Measurements from ENCODE around the gene MED12L. TPM values are rescaled to one million over a fixed set of nuclear protein-coding genes. Genes with fewer than 3 reads are reported as not detected.

Gene MED12L
- total RNA-seq, 1 experiment from 2014 or later: 6.4 TPM

DNA sequence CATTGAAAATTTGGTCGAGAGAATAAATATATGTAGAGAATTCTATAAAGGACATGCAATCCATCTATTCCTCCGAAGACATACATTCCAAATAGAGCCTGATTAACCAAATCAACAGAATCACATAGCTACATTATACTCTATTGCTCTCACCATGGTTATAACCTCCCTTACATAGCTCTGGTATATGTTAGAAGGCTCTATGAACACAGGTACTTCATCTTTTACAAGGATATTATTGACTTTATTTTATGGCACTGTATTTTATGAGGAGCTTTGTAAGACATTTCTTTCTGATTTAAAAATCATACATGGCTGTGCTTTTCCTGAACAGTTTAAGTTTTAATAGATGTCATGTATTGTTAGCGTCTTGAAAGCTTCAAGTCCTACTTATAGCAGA lies 370.6 kb downstream of the MED12L start:
- H3K79me2 ChIP-seq (ENCODE audit: insufficient read depth, low read length): no peaks in the 10 kb centered on the region
- CTCF ChIA-PET: no interaction called here
- no peaks in the 10 kb centered on the region for H4K20me1 ChIP-seq (ENCODE audit: insufficient read depth)
- ATAC-seq (no peak), DNase-seq (ENCODE audit: low read depth, low spot score) (no peak)
- H3K9me2 ChIP-seq (ENCODE audit: insufficient read depth): no peaks in the 10 kb centered on the region
- no peaks in the 10 kb centered on the region for H3K4me1 ChIP-seq (ENCODE audit: control insufficient read depth in 1 of 2, insufficient read depth in 2 of 2, low read length in 2 of 2)
- H3K27me3 ChIP-seq (ENCODE audit: insufficient read depth, low read length): no peaks in the 10 kb centered on the region
- H3K9ac ChIP-seq (ENCODE audit: low read length): no peak overlapping the region
- RAD21 ChIA-PET (ENCODE audit: low non-redundant PET in 1 of 2, low total read pairs in 2 of 2, uncharacterized antibody in 2 of 2, unreplicated experiment in 2 of 2): no interaction called here
- POLR2A ChIA-PET: no interaction called here
- H3K36me3 ChIP-seq (ENCODE audit: control insufficient read depth in 1 of 2, insufficient read depth in 2 of 2, low read length in 2 of 2): no peaks in the 10 kb centered on the region
- no TSS peak for BruUV-seq (replicated peaks)
- no peak overlapping the region for H3K27ac ChIP-seq (ENCODE audit: low read depth, low read length)
- no peaks in the 10 kb centered on the region for H3K9me3 ChIP-seq (ENCODE audit: control insufficient read depth in 1 of 2, insufficient read depth in 1 of 2, low read depth in 1 of 2, low read length in 2 of 2)
- TF ChIP-seq CBX3 (IDR thresholded peaks at IDR 0.05; ENCODE audit: low read depth) (no peak), FOSL1 (IDR thresholded peaks at IDR 0.05; ENCODE audit: low read depth) (no peak), YY1 (IDR thresholded peaks at IDR 0.05; ENCODE audit: extremely low read depth, insufficient replicate concordance, low read depth, low read length) (no peak), TCF7L2 (IDR thresholded peaks at IDR 0.05; ENCODE audit: borderline replicate concordance, extremely low read depth, insufficient read depth, insufficient read length) (no peak), SRF (IDR thresholded peaks at IDR 0.05; ENCODE audit: low read depth) (no peak), ZNF274 (IDR thresholded peaks at IDR 0.05; ENCODE audit: low read depth, low read length) (no peak), EZH2 (IDR thresholded peaks at IDR 0.05) (no peak)
- TF ChIP-seq, protein P1, sequence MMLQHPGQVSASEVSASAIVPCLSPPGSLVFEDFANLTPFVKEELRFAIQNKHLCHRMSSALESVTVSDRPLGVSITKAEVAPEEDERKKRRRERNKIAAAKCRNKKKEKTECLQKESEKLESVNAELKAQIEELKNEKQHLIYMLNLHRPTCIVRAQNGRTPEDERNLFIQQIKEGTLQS (IDR thresholded peaks at IDR 0.05): no peak
- TF ChIP-seq, protein P2, sequence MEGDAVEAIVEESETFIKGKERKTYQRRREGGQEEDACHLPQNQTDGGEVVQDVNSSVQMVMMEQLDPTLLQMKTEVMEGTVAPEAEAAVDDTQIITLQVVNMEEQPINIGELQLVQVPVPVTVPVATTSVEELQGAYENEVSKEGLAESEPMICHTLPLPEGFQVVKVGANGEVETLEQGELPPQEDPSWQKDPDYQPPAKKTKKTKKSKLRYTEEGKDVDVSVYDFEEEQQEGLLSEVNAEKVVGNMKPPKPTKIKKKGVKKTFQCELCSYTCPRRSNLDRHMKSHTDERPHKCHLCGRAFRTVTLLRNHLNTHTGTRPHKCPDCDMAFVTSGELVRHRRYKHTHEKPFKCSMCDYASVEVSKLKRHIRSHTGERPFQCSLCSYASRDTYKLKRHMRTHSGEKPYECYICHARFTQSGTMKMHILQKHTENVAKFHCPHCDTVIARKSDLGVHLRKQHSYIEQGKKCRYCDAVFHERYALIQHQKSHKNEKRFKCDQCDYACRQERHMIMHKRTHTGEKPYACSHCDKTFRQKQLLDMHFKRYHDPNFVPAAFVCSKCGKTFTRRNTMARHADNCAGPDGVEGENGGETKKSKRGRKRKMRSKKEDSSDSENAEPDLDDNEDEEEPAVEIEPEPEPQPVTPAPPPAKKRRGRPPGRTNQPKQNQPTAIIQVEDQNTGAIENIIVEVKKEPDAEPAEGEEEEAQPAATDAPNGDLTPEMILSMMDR (IDR thresholded peaks at IDR 0.05 in 2 of 3, conservative IDR thresholded peaks at IDR 0.05 in 1 of 3; ENCODE audit: borderline replicate concordance in 1 of 3, insufficient read depth in 1 of 3, low read depth in 2 of 3, low read length in 2 of 3): no peak
- H2AFZ ChIP-seq (ENCODE audit: low read depth, low read length, poor library complexity, severe bottlenecking): no peak overlapping the region
- intact Hi-C loops (cut with micrococcal nuclease): no loop called here
- no peak overlapping the region for H3K4me3 ChIP-seq (replicated peaks in 1 of 2; ENCODE audit: low read depth in 1 of 2, low read length in 2 of 2)
- no peak overlapping the region for H3K4me2 ChIP-seq (ENCODE audit: low read length)
